Mucosa of gallbladder (tissue), 1 donor: ENCODE results near the gene RPS4Y1. TPM values are rescaled to one million over a fixed set of nuclear protein-coding genes. Genes with fewer than 3 reads are reported as not detected.
"Not testable (repeated sequence)": the region's sequence is repeated elsewhere in the genome, so short reads cannot be mapped to it uniquely, and the experiment has no call there.

Source experiments
- DNase-seq: peaks from one replicate; pipeline ENCODE4 v3.0.0-alpha.2; 2020; ENCODE audit warnings: low spot score
- total RNA-seq: library from RNA; stranded (reverse); gene quantifications from one replicate; pipeline ENCODE4 v1.2.1, GENCODE V29; 2021
- donor health status: DM: no; HTN: no; CAD: no.

The RPS4Y1 gene
- total RNA-seq: 0.98 TPM

DNA sequence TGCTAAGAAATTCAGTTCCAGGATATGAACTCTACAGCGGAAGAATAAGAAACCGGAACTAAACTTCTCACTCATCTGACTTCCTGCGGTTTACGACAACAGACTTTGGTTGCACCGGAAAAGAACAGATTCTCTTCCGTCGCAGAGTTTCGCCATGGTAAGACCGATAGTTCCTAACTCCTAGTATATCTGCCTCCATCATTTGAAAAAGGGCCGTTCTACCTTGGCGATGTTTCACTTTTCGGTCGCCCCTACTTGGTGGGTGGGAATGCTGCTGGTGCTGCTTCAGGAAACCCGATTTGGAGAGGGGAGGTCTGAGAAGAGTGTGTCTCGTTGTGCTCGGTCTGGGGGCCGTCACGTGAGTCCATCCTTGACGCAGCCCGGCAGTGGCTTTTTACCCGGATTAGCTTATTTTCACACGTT lies at the start of gene RPS4Y1:
TSS of gene RPS4Y1 (plus strand) at position 132 of the 423 bp plus-strand sequence. CDS start at position 155, 23 bp downstream.
- no peak for DNase-seq

DNA sequence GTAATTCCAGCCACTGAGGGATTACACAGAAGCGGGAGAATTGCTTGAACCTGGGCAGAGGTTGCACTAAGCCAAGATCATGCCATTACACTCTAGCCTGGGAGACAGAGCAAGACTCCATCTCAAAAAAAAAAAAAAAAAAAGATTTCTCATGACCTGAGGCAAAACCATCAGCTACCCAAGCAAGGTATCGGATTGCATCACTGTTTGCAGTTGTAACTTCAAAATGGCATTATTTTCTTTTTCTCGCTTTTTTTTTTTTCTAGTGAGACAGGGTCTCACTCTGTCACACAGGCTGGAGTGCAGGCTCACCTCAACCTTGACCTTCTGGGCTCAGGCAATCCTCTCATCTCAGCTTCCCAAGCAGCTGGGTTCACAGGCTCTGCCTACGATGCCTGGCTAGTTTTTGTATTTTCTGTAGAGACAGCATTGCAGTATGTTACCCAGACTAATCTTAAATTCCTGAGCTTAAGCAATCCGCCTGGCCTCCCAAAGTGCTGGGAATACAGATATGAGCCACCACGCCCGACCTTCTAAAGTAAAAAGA lies 44.4 kb upstream of the RPS4Y1 start:
- DNase-seq: no peak

- no peak for DNase-seq
Measured at GRCh38 chrY:2797991-2798390, 43.4 kb upstream of the RPS4Y1 start.

GRCh38 chrY:2800246-2800645 lies 41.2 kb upstream of the RPS4Y1 start:
- no peak for DNase-seq

GRCh38 chrY:2817146-2817896 lies 24.1 kb upstream of the RPS4Y1 start:
- not testable (repeated sequence) for DNase-seq

GRCh38 chrY:2824471-2824870 lies 16.9 kb upstream of the RPS4Y1 start:
- DNase-seq: no peak

- no peak for DNase-seq
Measured at GRCh38 chrY:2828497-2828896, 12.9 kb upstream of the RPS4Y1 start.

GRCh38 chrY:2835230-2835629 lies 6.2 kb upstream of the RPS4Y1 start:
- DNase-seq: no peak

DNA sequence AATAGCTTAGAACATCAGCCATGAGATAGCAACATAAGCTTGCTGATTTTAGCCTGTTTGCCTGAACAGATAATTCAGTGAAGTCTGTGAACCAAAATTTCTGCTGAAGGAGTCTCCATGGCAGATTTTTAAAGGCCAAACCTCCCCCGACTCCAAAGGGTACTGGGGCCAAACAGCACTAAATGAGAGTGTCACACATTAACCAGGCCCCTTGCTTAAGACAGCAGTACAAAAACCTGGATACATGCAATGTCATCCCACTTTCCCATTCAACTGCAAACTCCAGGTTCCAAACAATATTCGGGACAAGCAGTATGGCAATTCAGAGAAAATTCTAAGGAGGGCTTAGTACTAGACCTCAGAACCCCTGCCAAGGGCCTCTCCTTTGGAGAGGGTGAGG lies 4.3 kb upstream of the RPS4Y1 start:
- no peak for DNase-seq

- no peak for DNase-seq
Measured at GRCh38 chrY:2837932-2838331, 3.5 kb upstream of the RPS4Y1 start.

GRCh38 chrY:2846791-2847190 lies 5.4 kb downstream of the RPS4Y1 start:
- no peak for DNase-seq

DNA sequence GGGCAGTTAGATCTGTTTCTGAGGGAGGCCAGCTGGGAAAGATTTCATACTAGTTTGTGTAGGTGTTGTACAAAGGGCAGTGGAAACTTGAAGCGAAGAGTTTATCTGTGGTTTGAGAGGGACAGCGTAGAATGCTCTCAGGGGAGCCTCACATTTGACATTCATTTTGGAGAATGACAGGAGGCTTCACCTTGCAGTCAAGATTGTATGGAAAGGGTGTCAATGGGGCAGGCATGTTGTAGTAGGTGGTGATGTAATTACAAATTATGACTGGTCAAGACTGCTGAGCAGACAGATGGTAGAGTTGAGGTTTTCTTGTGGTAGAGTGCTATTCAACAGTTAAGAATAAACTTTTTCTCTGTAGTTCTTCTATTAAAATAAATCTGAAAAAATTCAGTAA lies 7.0 kb downstream of the RPS4Y1 start:
- DNase-seq: no peak

DNA sequence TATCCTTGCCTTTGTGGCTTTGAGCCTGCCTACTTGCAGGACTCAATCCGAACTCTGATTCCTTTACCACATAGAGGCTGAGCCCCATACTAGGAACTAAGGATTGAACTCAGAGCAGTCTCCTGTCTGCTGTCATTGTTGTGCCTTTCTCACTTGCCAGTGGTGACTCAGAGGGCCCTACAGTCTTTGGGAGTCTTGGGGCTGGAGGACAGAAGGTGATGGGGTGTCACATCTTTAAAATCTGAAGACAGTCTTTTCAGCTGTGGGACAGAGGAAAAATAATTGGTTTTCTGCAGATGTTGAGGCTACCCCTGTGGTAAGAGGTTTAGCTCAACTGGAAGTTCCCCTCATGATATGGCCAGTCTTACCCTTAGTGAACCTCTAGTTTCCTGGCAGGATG lies 8.0 kb downstream of the RPS4Y1 start:
- no peak for DNase-seq

GRCh38 chrY:2854145-2854774 lies 12.9 kb downstream of the RPS4Y1 start:
- no peak for DNase-seq

GRCh38 chrY:2857068-2857467 lies 15.7 kb downstream of the RPS4Y1 start:
- DNase-seq: no peak

DNA sequence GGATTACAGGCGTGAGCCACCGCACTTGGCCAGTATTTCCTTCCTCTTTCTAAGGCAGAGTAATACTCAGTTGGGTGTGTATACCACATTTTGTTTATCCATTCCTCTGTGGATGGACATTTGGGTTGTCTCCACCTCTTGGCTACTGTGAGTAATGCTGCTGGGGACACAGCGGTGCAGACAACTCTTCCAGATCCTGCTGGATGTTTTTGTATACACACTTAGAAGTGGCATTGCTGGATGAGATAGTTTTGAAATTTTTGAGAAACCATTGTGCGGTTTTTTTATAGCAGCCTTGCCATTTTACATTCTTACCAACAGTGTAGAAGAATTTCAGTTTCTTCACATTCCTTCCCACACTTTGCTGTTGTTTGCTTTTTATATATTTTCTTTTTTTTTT lies 16.3 kb downstream of the RPS4Y1 start:
- DNase-seq: no peak

DNA sequence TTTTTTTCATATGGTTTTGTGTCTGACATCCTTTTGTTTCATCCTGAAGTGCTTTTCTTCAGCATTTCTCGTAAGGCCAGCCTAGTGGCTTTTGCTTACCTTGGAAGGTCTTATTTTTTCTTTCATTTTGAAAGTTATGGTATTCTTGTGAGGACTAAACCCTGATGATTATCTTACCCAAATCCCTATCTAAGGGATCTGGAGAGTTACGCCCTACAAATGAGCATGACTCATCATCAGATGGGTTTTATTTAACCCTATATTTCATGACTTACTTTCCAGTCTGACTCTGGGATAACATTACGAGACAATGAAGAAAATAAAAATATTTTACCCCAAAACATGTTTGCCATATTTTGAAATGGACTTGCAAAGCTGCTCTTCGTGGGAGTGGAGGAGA lies 18.4 kb downstream of the RPS4Y1 start:
- no peak for DNase-seq

DNA sequence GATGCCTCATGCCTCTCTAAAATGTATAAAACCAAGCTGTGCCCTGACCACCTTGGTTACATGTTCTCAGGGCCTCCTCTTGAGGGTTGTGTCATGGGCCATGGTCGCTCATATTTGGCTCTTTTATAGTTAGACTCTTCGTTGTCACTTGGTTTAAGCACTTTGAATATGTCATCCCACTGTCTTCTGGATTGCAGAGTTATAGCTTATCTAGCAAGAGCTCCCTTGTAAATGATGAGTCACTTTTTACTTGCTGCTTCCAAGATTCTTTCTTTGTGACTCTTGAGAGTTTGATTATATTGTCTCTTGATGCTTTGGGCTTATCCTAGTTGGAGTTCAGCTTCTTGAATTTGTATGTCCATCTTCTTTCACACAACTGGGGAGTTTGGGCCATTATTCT lies 19.1 kb downstream of the RPS4Y1 start:
- no peak for DNase-seq

GRCh38 chrY:2866581-2866980 lies 25.2 kb downstream of the RPS4Y1 start:
- DNase-seq: no peak

- no peak for DNase-seq
Measured at GRCh38 chrY:2867469-2867868, 26.1 kb downstream of the RPS4Y1 start.

- no peak for DNase-seq
Measured at GRCh38 chrY:2868035-2868607, 26.7 kb downstream of the RPS4Y1 start.

DNA sequence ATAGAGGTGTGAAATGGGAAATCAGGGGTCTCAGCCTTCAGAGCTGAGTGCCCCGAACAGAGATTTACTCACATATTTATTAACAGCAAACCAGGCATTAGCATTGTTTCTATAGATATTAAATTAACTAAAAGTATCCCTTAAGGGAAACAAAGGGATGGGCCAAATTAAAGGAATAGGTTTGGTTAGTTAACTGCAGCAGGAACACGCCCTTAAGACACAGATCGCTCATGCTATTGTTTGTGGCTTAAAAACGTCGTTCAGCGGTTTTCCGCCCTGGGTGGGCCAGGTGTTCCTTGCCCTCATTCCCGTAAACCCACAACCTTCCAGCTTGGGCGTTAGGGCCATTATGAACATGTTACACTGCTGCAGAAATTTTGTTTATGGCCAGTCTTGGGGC lies 30.8 kb downstream of the RPS4Y1 start:
- DNase-seq: not testable (repeated sequence)

DNA sequence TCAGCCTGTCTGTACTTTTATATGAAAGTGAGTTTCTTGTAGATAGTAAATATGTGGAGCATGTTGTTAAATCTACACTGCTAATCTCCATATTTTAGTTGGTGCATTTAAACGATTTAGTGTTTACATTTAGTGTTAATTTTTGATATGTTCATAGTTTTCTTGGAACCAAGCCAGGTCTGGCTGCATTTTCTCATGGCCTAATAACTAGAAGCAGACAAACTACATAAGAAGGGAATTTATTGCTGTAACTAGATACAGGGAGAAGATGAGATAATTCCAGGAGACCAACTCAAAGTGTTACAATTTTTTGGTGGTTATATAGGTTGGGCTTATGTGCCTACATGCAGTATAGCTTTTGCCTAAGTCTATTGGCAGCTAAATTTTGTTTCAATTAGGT lies 32.8 kb downstream of the RPS4Y1 start:
- no peak for DNase-seq
